Measurements from ENCODE around the gene OR10A5.
"Not testable (repeated sequence)": the region's sequence is repeated elsewhere in the genome, so short reads cannot be mapped to it uniquely, and the experiment has no call there.

OR10A5 gene, protein sequence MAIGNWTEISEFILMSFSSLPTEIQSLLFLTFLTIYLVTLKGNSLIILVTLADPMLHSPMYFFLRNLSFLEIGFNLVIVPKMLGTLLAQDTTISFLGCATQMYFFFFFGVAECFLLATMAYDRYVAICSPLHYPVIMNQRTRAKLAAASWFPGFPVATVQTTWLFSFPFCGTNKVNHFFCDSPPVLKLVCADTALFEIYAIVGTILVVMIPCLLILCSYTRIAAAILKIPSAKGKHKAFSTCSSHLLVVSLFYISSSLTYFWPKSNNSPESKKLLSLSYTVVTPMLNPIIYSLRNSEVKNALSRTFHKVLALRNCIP

DNA sequence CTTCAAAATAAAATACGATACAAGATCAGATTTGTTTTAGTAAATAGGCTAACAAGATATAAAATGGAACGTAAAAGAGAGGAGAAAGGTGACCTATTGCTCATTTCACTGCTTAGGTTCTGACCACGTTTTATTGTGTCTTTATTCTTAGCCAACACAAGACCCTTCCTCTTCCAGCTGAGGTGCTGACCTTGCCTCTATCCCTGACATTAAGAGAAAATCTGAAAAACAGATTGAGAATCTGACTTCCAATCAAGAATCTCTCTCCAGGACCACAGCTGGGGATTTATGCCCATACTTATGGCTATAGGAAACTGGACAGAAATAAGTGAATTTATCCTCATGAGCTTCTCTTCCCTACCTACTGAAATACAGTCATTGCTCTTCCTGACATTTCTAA is at the start of gene OR10A5:
OR10A5 (plus strand) TSS at position 301 of the 400 bp plus-strand sequence; CDS start at position 301, 0 bp downstream.
- DNase-seq: no peak

DNA sequence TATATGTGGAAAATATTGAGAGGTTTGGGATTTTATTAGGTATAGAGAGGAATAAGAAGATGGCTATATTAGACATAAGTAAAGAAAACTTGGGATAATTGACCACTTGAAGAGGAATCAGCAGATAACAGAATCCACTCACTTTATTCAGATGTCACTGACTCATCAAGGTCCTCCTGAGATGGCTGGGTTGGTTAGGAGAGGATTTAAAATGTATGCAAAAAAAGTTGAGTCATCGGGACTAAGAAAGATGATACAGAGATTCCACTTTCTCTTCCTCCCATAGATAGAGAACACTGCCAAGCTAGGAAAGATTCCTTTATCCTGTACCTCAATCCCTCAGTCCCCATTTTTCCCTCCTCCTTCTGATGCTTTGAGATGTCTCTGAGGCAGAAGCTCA is 46.1 kb upstream of the OR10A5 start, which contains the start of gene OR6A2:
OR6A2 (minus strand) TSS at position 288 of the 400 bp plus-strand sequence. CDS start 3,981 bp downstream, outside the sequence.
- no peak for DNase-seq

DNA sequence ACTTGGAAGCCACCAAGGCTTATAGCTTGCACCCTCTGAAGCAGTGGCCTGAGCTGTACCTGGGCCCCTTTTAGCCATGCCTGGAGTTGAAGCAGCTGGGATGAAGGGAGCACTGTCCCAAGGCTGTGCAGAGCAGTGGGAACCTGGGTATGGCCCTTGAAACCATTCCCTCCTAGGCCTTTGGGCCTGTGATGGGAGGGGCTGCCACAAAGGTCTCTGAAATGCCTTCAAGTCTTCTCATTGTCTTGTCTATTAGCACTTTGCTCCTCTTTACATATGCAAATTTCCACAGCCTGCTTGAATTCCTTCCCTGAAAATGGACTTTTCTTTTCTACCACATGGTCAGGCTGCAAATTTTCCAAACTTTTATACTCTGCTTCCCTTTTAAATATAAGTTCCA is 44.4 kb upstream of the OR10A5 start:
- DNase-seq: not testable (repeated sequence)

DNA sequence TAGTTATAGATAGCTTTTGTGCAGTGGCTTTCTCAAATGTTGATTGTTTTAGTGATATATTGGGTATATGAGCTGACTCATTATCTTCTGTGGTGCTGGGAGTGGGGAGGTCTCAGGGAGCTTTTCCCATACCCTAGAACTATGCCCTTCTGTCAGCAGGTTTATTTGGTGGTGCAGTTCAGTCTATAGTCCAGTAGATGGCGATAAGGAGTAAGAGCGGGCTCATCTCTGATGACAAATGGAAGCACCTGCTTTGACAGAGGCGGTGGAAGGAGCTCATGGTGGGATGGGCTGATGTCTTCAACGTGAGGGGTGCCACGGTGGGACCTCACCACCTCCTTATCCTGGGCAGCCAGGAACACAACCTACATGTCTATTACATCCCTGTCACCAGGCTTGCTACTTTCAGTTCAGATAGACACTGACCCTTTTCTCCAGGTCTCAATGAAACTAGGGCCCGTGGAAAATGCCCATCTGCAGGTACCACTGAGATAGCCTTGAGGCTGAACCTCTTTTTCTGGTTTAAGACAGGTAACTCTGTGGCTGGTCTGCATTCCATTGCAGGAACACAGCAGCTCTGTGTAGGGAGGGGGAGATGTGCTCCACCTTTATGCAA is 33.0 kb upstream of the OR10A5 start:
- DNase-seq: peak; percentile 40

DNA sequence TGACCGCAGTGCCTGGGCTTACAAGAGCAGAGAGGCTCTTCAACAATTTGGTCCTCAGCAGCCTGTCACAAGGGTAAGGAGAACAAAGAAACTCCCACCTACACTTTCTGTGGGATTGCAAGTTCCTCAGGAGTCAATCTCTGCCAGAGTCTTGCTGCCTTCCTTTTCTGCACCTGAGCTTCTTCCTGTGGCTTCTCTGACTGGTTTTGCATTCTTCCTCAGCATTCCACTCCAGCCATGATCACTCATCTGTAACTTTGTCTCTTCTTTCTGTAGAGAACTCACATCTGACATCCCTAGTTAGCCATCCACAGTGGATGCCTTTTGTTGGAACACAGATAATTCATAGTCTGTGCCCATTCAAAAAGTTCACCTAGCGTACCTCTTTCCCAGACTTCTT is 31.8 kb upstream of the OR10A5 start:
- DNase-seq: no peak

DNA sequence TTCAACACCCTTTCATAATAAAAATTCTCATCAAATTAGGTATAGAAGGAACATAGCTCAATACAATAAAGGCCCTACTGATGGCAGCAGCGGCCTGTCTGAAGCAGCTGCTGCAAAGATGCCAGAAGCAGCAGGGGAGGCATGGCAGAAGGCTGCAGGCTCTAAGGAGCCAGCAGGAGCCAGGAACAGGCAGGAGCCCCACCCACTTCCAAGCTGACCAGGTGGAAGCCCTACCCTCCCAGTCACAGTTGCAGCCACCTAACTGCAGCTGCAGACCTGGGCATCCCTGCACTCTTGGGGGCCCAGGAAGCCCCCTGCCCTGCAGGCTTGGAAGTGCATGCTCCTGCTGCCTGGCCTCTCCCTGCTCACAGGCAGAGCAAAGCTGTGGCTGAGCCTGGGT is 27.8 kb upstream of the OR10A5 start:
- DNase-seq: no peak

DNA sequence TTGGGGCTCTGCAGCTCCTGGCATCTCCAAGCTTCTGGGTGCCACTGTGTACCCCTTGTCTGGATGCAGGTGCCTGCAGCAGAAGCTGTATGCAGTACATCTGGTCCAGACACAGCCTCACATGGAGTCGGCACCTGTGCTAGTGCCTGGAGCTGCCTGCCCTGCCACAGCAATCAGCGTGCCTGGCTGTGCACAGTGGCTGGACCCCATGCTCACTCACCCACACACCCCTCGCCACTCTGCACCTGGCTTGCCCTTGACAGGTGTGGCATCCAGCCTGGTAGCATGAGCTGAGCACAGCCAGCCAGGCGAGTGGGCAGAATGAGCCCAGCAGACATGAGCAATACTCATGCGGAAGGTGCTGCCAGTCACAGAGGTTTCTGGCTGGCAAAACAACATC is 26.5 kb upstream of the OR10A5 start:
- DNase-seq: no peak

DNA sequence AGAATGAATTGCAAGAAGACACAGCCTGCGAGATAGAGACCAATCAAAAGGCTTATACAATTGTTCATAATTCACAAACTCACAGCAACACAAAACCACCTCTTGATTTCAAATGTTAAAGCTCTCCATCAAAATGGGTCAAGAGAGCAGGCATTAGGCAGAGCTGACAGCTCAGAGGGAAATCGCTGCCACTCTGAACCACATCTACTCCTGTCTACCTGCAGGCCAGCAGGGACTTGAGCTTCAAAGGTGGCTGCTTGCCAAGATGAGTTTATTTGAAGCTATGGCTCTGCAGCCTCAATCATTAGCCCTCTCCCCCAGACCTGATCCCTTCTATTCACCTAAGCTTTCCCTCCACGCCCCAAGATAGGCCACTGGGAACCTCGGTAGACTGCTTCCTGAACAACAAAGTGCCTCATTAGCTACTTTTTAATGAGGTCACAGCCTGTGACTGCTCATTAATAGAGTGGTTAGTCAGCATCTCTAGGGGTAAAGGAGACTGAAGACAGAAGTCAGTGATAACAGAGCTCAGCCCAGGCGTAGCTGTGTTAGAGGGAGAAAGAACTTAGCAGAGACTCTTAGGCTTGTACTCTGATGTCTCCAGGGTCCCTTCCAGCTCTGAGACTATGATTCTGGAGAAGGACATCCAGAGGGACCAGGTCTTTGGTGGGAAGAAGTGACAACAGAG is 21.2 kb upstream of the OR10A5 start:
- peak; percentile 6 for DNase-seq

DNA sequence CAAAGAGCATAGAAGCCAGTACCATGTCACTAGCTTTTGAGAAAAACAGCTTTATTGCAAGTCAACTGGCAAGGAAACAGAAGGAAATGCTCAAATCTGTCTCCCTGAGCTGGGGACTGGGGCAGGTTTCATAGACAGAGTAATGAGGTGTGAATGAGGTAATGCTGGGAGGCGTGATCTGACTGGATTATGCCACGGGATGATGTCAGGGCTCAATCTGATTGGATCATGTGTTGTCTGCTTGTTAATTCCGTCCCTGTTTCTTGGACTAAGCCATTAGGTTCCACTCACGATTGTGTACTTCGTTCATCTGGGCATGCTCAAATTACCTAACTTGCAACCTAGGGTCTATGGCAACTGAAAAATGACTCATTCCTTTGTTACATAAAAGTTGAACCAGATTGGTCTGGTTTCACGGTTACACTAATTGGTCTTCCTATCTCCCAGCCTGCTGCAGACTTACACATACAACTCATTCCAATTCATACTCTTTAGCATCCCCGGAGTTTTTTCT is 20.2 kb upstream of the OR10A5 start:
- DNase-seq: no peak

DNA sequence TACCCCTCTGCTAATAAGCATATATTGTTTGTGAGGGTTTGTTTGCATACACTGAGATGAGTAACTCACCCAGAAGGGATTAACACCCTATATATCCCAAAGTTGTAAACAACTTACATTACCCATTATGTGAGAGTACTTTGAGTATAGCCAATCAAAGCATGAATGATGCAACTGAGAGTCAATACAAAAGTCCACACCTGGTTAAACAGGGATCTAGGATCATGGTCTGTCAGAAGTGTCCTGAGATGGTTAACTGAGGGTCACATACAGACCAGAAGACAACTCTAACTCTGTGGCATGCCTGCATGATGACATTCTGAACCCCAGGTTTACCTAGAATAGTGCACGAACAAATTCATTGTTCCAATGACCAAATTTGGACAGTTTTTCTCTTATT is 17.4 kb upstream of the OR10A5 start:
- DNase-seq: no peak

DNA sequence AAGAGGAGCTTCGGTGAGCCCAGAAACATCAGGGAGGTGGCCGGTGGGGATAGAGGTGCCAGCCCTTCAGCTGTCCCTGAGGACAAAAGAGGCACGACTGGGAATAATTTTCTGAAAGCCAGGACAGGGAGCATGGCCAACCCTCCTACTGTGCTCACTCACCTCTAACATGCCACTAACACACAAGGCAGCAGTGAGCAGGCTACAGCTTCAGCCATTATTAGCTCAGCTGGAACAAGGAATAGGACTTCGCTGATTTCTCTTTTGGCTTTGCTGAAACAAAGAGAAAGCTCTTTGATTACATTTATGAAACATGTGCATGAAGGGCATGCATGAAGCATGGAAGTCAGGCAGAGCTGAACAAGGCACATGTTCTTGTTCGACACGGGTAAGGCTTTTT is 12.1 kb upstream of the OR10A5 start:
- no peak for DNase-seq

DNA sequence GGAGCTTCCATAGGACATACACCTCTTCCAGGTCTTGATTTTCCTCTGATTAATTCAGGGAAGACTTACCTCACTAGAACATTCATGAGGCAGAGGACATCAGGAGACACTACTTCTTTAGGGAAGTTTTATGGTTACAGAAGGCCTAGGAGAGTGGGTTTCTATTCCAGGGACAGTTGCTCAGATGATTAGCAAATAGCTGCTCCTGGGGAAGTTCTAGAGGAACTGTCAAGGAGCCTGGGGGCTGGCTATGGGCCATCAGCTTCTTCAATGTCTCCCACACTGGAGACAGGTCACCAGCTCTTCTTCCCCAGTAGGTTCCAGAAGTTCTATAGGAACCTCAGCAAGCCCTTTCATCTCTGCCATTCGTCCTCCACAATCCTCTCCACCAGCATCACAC is 11.5 kb upstream of the OR10A5 start:
- DNase-seq: no peak

DNA sequence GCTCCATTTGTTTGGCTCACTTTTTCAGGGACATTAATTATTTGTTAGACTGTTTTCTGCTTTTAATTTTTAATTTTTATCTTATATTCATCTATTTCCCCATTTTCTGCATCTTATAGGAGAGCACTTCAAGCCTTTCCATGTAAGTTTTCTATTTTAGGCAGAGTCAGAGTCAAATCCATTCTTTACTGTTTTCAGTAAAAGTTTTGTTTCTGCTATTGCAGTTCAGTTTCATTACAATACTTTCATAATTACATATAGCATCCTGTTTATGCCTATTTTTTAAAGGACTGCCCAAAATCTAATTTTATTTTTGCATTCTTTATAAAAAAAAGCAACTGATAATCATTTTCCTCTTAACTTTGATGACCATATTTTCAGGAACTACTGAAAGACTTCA is 3.8 kb upstream of the OR10A5 start:
- DNase-seq: no peak

DNA sequence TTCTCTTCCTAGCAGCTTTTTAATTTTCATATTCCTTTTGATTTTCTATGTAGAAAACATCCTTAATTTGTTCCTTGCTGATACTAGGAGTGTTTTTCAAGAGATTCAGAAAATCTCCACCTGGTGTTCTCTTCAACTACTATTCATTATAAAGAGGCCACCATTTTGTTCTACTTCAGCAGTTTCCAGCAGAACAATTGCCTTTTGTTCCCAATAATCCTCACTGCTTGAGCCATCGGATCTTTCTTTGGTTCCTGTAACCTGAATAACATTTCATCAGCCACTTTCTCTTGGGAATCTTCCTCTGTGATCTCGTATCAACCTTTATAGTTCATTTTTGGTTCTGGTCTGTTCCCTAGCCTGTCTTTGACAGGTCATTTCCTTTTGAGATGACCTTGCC is 1.8 kb upstream of the OR10A5 start:
- no peak for DNase-seq

DNA sequence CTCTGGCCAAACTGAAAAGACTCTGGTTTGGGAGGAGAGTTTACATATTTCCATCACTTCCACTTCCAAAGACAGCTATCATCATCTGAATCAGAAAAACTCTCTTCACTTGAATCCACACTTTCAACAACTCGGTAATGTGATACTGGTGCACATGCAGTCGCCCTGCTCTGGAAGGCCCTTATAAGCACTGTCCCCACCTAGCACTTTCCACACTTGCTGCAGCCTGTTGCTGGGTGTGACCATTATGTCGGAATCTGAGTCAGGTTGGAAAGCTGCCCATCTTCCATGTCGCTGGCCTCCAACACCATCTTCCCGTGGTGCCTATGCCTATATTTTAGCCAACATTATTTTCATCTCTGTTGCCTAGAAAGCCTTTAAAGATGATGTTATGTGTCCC is 1.1 kb upstream of the OR10A5 start:
- DNase-seq: no peak

DNA sequence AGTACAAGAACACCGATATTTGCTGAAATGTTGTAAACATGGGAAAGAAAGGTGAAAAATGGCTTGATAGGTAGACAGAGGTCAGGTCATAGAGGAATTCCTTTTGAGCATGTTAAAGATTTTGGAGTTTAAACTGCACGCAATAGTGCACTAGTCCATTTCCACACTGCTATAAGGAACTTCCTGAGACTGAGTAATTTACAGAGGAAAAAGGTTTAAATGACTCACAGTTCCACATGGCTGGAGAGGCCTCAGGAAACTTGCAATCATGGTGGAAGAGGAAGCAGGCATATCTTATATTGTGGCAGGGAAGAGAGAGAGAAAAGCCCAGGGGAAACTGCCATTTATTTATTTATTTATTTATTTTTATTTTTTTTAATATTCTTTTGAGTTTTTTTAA is 5.0 kb downstream of the OR10A5 start:
- DNase-seq: no peak

DNA sequence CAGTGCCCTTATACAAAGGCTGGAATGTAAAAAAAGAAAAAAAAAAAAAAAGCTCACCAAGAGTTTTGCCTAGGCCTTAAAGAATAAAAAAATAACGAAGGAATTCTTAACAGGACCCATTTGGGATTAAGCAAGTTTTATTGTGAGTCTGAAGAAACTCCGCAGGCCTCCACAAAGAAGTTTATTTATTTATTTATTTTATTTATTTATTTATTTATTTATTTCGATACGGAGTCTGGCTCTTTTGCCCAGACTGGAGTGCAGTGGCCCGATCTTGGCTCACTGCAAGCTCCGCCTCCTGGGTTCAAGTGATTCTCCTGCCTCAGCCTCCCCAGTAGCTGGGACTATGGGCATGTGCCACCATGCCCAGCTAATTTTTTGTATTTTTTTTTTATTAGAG is 9.3 kb downstream of the OR10A5 start:
- DNase-seq: not testable (repeated sequence)

DNA sequence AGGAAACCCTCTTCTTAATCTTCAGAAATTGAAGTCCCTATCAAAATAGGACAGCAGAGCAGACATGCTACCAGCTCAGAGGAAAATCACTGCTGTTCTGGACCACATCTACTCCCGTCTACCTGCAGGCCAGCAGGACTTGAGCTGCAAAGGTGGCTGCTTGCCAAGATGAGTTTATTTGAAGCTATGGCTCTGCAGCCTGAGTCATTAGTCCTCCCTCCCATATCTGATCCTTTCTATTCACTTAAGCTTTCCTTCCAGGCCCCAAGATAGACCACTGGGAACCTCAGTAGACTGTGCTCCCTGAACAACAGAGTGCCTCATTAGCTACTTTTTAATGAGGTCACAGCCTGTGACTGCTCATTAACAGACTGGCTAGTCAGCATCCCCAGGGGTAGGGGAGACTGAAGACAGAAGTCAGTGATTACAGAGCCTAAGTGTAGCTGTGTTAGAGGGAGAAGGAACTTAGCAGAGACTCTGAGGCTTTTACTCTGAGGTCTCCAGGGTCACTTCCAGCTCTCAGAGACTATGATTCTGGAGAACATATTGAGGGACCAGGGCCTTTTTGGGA is 10.6 kb downstream of the OR10A5 start:
- no peak for DNase-seq

DNA sequence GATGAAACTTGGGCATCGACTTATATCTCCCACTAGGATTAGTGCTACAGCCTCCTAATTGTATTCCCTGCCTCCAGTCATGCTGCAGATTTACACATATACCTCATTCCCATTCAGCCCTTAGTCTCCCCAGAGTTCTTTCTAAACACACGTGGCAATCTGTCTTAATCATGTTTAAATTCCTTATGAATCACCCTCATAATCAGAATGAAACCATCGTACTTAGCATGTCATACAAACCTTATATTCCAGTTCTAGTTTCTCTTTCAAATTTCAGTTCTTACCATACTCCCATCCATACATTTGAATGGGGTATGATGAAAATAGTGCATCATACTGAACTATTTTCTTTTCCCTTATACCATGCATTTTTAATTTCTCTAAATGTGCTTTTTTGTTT is 11.4 kb downstream of the OR10A5 start:
- no peak for DNase-seq

DNA sequence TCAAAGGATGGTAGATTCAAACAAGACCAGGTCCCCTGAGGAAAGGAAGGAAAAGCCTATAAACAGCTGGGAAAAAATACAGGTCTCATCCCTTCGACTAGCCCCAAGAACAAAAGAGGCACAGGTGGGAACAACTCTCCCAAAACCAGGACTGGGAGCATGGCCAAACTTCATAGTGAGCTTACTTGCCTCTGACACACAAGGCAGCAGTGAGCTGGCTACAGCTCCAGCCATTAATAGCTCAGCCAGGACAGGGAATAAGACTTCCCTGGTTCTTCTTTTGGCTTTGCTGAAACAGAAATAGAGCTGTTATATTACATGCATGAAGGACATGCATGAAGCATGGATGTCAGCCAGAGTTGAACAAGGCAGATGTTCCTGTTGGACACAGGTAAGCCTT is 17.5 kb downstream of the OR10A5 start, which contains the start of gene OR10A2:
OR10A2 (plus strand) TSS at position 97 of the 400 bp plus-strand sequence. CDS start 6,698 bp downstream, outside the sequence.
- no peak for DNase-seq

DNA sequence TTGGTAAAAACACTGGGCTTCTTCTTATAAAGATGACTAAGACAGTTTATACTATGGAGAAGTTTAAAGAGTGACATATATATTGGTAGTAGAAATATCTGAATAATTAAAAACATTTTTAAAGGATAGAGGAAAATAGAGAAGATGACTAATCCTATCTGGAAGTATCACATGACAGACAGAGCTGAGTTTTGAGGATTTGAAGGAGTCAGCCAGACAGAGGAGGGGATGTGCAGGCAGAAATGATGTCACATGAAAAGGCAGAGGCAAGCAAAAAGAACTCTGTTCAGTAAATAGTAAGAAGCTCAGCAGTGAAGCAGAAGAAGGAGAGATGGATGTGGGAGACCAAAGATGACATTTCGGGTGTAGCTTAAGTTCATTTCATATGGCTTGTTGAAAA is 19.0 kb downstream of the OR10A5 start:
- no peak for DNase-seq

DNA sequence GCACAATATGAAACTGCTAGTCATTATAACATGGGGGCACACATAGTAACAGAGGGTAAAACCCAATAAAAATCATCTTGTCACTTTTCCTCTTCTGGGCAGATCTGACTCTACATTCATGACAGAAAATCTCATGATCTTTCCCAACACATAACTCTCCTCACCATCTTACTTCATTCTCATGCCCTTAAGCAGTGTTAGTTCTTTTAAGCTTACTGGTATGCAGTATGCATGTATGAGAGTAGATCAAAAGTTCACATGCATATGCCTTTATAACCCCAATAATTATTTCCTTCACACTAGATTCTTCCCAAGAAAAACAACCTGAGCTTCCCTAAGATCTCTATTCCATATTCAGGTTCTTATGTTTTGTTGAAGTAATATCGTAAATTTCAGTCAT is 25.8 kb downstream of the OR10A5 start:
- DNase-seq: no peak

DNA sequence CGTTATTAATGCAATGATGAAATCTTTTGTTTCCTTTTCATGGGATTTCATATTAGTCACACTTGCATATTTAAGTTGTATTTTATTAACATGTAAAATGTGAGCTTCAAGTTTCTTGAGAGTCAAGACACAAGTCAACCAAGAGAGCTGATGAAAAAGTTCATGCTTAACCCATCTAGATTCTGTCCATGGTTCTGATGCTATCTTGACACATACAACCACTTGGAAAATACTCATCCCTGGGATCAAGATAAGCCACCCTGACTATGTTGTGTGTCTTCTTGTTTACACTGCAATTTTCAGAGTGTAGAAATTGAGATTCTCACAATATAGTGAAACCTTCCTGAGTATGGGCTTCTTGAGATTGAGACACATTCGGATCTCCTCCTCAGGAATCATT is 30.3 kb downstream of the OR10A5 start:
- no peak for DNase-seq

Measured in RPMI8226 (cell line).